ENCODE measurements around the gene SYK.
"Not testable (repeated sequence)": the region's sequence is repeated elsewhere in the genome, so short reads cannot be mapped to it uniquely, and the experiment has no call there.

Gene SYK

GRCh38 chr9:90801241-90801972 is at the start of gene SYK:
SYK (plus strand) TSS chr9:90801819; CDS start chr9:90843899, 42,080 bp downstream.
- H3K4me1 ChIP-seq (ENCODE audit: low read length), result peaks cover 72% of the 10 kb centered on the region
- H3K36me3 ChIP-seq (replicated peaks; ENCODE audit: low read depth, low read length), result peaks cover 17% of the 10 kb centered on the region
- H3K9ac ChIP-seq (ENCODE audit: low read length), result peak within 1 kb of the TSS; percentile 99
- H3K79me2 ChIP-seq (ENCODE audit: low read length), result peaks cover 62% of the 10 kb centered on the region
- H3K4me2 ChIP-seq (ENCODE audit: low read length), result peak within 1 kb of the TSS; percentile 99
- H3K27me3 ChIP-seq (ENCODE audit: low read depth, low read length), result no peaks in the 10 kb centered on the region
- no peak for TF ChIP-seq EZH2phosphoT487 (IDR thresholded peaks at IDR 0.05; ENCODE audit: low read depth)
- no peak for TF ChIP-seq CTCF (IDR thresholded peaks at IDR 0.05; ENCODE audit: low read depth, low read length)
- H3K27ac ChIP-seq (ENCODE audit: low read length), result peak within 1 kb of the TSS; percentile 97
- peaks cover 12% of the 10 kb centered on the region for H4K20me1 ChIP-seq (ENCODE audit: insufficient read depth, low read length)
- H3K4me3 ChIP-seq (ENCODE audit: low read length), result peak within 1 kb of the TSS; percentile 86
- no peak within 1 kb of the TSS for H2AFZ ChIP-seq (ENCODE audit: low read depth, low read length)
- no peaks in the 10 kb centered on the region for H3K9me3 ChIP-seq (ENCODE audit: insufficient read depth, low read length)

- not testable (repeated sequence) for H3K9me3 ChIP-seq (ENCODE audit: insufficient read depth, low read length); H4K20me1 ChIP-seq (ENCODE audit: insufficient read depth, low read length); H3K27me3 ChIP-seq (ENCODE audit: low read depth, low read length); H3K27ac ChIP-seq (ENCODE audit: low read length); H3K36me3 ChIP-seq (replicated peaks; ENCODE audit: low read depth, low read length); H3K4me3 ChIP-seq (ENCODE audit: low read length); H3K9ac ChIP-seq (ENCODE audit: low read length); H3K79me2 ChIP-seq (ENCODE audit: low read length); H3K4me1 ChIP-seq (ENCODE audit: low read length)
- Histone ChIP-seq H3K4me2 (ENCODE audit: low read length) (peak overlapping the region; percentile 28; the same call in 1 of the 2 replicates), H2AFZ (ENCODE audit: low read depth, low read length) (0 out of 2 replicates have a peak overlapping the region, but pooled peaks have one; percentile 23)
- TF ChIP-seq CTCF (IDR thresholded peaks at IDR 0.05; ENCODE audit: low read depth, low read length), result peak; percentile 57
Measured at GRCh38 chr9:90755514-90756371, 45.9 kb upstream of the SYK start.

GRCh38 chr9:90760577-90760976 is 41.0 kb upstream of the SYK start:
- H3K79me2 ChIP-seq (ENCODE audit: low read length); H3K4me1 ChIP-seq (ENCODE audit: low read length); H3K27ac ChIP-seq (ENCODE audit: low read length); H4K20me1 ChIP-seq (ENCODE audit: insufficient read depth, low read length); H3K4me3 ChIP-seq (ENCODE audit: low read length); H3K4me2 ChIP-seq (ENCODE audit: low read length); H3K36me3 ChIP-seq (replicated peaks; ENCODE audit: low read depth, low read length); H3K9ac ChIP-seq (ENCODE audit: low read length); H2AFZ ChIP-seq (ENCODE audit: low read depth, low read length); H3K9me3 ChIP-seq (ENCODE audit: insufficient read depth, low read length); H3K27me3 ChIP-seq (ENCODE audit: low read depth, low read length): not testable (repeated sequence)

GRCh38 chr9:90766731-90767130 is 34.9 kb upstream of the SYK start:
- Histone ChIP-seq H3K27me3 (ENCODE audit: low read depth, low read length) (no peaks in the 10 kb centered on the region), H3K9me3 (ENCODE audit: insufficient read depth, low read length) (peaks cover 46% of the 10 kb centered on the region), H3K27ac (ENCODE audit: low read length) (no peak overlapping the region), H4K20me1 (ENCODE audit: insufficient read depth, low read length) (no peaks in the 10 kb centered on the region), H3K4me3 (ENCODE audit: low read length) (no peak overlapping the region), H2AFZ (ENCODE audit: low read depth, low read length) (no peak overlapping the region), H3K4me2 (ENCODE audit: low read length) (no peak overlapping the region), H3K36me3 (replicated peaks; ENCODE audit: low read depth, low read length) (peaks cover 38% of the 10 kb centered on the region), H3K79me2 (ENCODE audit: low read length) (no peaks in the 10 kb centered on the region), H3K4me1 (ENCODE audit: low read length) (peaks cover 28% of the 10 kb centered on the region), H3K9ac (ENCODE audit: low read length) (no peak overlapping the region)
- no peak for TF ChIP-seq EZH2phosphoT487 (IDR thresholded peaks at IDR 0.05; ENCODE audit: low read depth)
- no peak for TF ChIP-seq CTCF (IDR thresholded peaks at IDR 0.05; ENCODE audit: low read depth, low read length)
